RWPE2 (cell line): Measurements from ENCODE around the gene TAF3.
A peak's percentile ranks its signal among the peaks of the same experiment; 100 is the strongest.

Experiments
- ATAC-seq: fragments of 200-7000 bp; cut with Tn5 transposase; 3 replicates; pipeline ENCODE4 v1.9.1; 2021; ENCODE audit warnings: low read depth
- DNase-seq: peaks from one replicate; pipeline ENCODE4 v3.0.0-alpha.2; 2020; ENCODE audit warnings: low spot score
- H3K27ac ChIP-seq: fragments of 450-650 bp; 2 replicates; pipeline ENCODE4 v1.5.1; 2017; ENCODE audit warnings: mild to moderate bottlenecking; ENCODE audit not compliant: poor library complexity, severe bottlenecking
- H3K27me3 ChIP-seq: fragments of 250-450 bp; sonication (Bioruptor Pico); 2 replicates; pipeline ENCODE4 v1.5.1; 2021; ENCODE audit warnings: mild to moderate bottlenecking, moderate library complexity; ENCODE audit not compliant: insufficient read depth, poor library complexity, severe bottlenecking
- H3K36me3 ChIP-seq: fragments of 250-450 bp; sonication (Bioruptor Pico); 2 replicates; pipeline ENCODE4 v1.5.1; 2020; ENCODE audit warnings: low read depth, mild to moderate bottlenecking, moderate library complexity
- H3K4me1 ChIP-seq: fragments of 250-450 bp; sonication (Bioruptor Pico); 2 replicates; pipeline ENCODE4 v1.5.1; 2021; ENCODE audit warnings: mild to moderate bottlenecking, moderate library complexity; ENCODE audit not compliant: insufficient read depth, poor library complexity, severe bottlenecking
- H3K4me3 ChIP-seq: fragments of 250-450 bp; sonication (Bioruptor Pico); 2 replicates; pipeline ENCODE4 v1.5.1; 2021; ENCODE audit warnings: mild to moderate bottlenecking, moderate library complexity; ENCODE audit not compliant: severe bottlenecking
- H3K9me3 ChIP-seq: fragments of 250-450 bp; sonication (Bioruptor Pico); 2 replicates; pipeline ENCODE4 v1.5.1; 2021; ENCODE audit warnings: mild to moderate bottlenecking, moderate library complexity; ENCODE audit not compliant: severe bottlenecking
- CTCF ChIP-seq: fragments of 450-650 bp; IDR thresholded peaks from one replicate; pipeline ENCODE4 v1.5.1; 2017; ENCODE audit warnings: mild to moderate bottlenecking, moderate library complexity; ENCODE audit not compliant: poor library complexity, severe bottlenecking

TAF3 gene

GRCh38 chr10:7792541-7792940 is 25.8 kb upstream of the TAF3 start:
- TF ChIP-seq CTCF, result no peak
- peaks cover 27% of the 10 kb centered on the region for H3K36me3 ChIP-seq
- peaks cover 13% of the 10 kb centered on the region for H3K4me1 ChIP-seq
- ATAC-seq, result no peak
- no peaks in the 10 kb centered on the region for H3K27me3 ChIP-seq
- no peaks in the 10 kb centered on the region for H3K9me3 ChIP-seq
- no peak for DNase-seq
- H3K27ac ChIP-seq, result no peak overlapping the region
- no peak overlapping the region for H3K4me3 ChIP-seq

- no peaks in the 10 kb centered on the region for H3K27me3 ChIP-seq
- no peak overlapping the region for H3K27ac ChIP-seq
- ATAC-seq (no peak), DNase-seq (no peak)
- H3K4me1 ChIP-seq, result peaks cover 14% of the 10 kb centered on the region
- no peak overlapping the region for H3K4me3 ChIP-seq
- no peaks in the 10 kb centered on the region for H3K9me3 ChIP-seq
- peaks cover 46% of the 10 kb centered on the region for H3K36me3 ChIP-seq
- no peak for TF ChIP-seq CTCF
Measured at GRCh38 chr10:7794251-7795026, 23.9 kb upstream of the TAF3 start.

GRCh38 chr10:7795605-7796004 is 22.7 kb upstream of the TAF3 start:
- Histone ChIP-seq H3K4me3 (no peak overlapping the region), H3K27me3 (no peaks in the 10 kb centered on the region), H3K36me3 (peaks cover 52% of the 10 kb centered on the region), H3K4me1 (peaks cover 8% of the 10 kb centered on the region), H3K9me3 (no peaks in the 10 kb centered on the region), H3K27ac (no peak overlapping the region)
- no peak for ATAC-seq
- DNase-seq, result no peak
- TF ChIP-seq CTCF, result no peak

GRCh38 chr10:7797582-7797981 is 20.7 kb upstream of the TAF3 start:
- Histone ChIP-seq H3K27ac (no peak overlapping the region), H3K4me3 (no peak overlapping the region), H3K4me1 (peaks cover 8% of the 10 kb centered on the region), H3K9me3 (no peaks in the 10 kb centered on the region), H3K36me3 (peaks cover 63% of the 10 kb centered on the region), H3K27me3 (no peaks in the 10 kb centered on the region)
- peak; percentile 70; the same call in 2 of the 3 replicates for ATAC-seq
- no peak for TF ChIP-seq CTCF
- no peak for DNase-seq

- no peaks in the 10 kb centered on the region for H3K9me3 ChIP-seq
- ATAC-seq, result no peak
- no peak for TF ChIP-seq CTCF
- no peaks in the 10 kb centered on the region for H3K27me3 ChIP-seq
- H3K36me3 ChIP-seq, result peaks cover 92% of the 10 kb centered on the region
- H3K4me3 ChIP-seq, result no peak overlapping the region
- peaks cover 3% of the 10 kb centered on the region for H3K4me1 ChIP-seq
- DNase-seq, result no peak
- H3K27ac ChIP-seq, result no peak overlapping the region
Measured at GRCh38 chr10:7802606-7803005, 15.7 kb upstream of the TAF3 start.
